Breast epithelium (tissue), 3 donors: Measurements from ENCODE around the gene ARHGAP9.

Source experiments
- POLR2A ChIP-seq: fragments of 450-650 bp; IDR thresholded peaks from one replicate; pipeline ENCODE4 v1.6.1; 2016; ENCODE audit warnings: antibody characterized with exemption, mild to moderate bottlenecking, moderate library complexity
- POLR2AphosphoS5 ChIP-seq, 3 donors: sonication (generic); formaldehyde crosslinking; IDR thresholded peaks; one replicate each; pipeline ENCODE4 v1.6.1; 2017; ENCODE audit warnings: antibody characterized with exemption in 3 of 3
- TF ChIP-seq, protein P1 (sequence below), 3 donors: fragments of 450-650 bp; IDR thresholded peaks; one replicate each; pipeline ENCODE4 v1.5.1; 2016 to 2017; ENCODE audit warnings: antibody characterized with exemption in 3 of 3, mild to moderate bottlenecking in 3 of 3, moderate library complexity in 3 of 3

DNA sequence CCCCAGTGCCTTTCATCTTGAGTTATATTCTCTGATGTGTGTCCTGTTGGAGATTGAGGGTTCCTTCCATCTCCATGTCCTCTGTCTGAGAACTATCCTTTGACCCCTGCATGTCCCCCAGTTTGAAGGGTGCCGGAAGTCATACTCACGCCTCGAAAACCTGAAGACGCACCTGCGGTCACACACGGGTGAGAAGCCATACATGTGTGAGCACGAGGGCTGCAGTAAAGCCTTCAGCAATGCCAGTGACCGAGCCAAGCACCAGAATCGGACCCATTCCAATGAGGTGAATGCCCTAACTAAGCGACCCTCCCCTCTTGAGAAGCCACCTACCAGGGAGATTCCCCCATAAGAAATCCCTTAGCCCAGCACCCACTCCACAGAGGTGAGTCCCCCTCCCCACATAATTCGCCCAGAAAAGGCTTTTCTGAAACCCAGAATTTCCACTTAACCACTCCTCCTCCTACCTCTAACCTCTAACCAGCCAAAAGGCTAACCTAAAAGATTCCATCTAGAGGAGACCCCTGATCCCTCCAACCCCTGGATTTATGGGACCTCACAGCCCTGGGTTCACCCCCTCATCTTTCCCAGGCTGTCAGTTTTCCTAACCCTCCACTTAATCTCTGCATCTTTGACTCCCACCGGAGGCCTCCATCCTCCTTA lies 12.3 kb downstream of the ARHGAP9 start:
- TF ChIP-seq, protein P1, sequence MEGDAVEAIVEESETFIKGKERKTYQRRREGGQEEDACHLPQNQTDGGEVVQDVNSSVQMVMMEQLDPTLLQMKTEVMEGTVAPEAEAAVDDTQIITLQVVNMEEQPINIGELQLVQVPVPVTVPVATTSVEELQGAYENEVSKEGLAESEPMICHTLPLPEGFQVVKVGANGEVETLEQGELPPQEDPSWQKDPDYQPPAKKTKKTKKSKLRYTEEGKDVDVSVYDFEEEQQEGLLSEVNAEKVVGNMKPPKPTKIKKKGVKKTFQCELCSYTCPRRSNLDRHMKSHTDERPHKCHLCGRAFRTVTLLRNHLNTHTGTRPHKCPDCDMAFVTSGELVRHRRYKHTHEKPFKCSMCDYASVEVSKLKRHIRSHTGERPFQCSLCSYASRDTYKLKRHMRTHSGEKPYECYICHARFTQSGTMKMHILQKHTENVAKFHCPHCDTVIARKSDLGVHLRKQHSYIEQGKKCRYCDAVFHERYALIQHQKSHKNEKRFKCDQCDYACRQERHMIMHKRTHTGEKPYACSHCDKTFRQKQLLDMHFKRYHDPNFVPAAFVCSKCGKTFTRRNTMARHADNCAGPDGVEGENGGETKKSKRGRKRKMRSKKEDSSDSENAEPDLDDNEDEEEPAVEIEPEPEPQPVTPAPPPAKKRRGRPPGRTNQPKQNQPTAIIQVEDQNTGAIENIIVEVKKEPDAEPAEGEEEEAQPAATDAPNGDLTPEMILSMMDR (IDR thresholded peaks at IDR 0.05), result no peak
- TF ChIP-seq POLR2A (no peak), POLR2AphosphoS5 (IDR thresholded peaks at IDR 0.05) (no peak)
